Islet precursor cell (in vitro differentiated cells): Measurements from ENCODE around the gene SLC6A12.
"Not testable (repeated sequence)": the region's sequence is repeated elsewhere in the genome, so short reads cannot be mapped to it uniquely, and the experiment has no call there.

Experiments
- DNase-seq: peaks from one replicate; pipeline ENCODE4 v3.0.0-alpha.2; 2018

Gene SLC6A12

DNA sequence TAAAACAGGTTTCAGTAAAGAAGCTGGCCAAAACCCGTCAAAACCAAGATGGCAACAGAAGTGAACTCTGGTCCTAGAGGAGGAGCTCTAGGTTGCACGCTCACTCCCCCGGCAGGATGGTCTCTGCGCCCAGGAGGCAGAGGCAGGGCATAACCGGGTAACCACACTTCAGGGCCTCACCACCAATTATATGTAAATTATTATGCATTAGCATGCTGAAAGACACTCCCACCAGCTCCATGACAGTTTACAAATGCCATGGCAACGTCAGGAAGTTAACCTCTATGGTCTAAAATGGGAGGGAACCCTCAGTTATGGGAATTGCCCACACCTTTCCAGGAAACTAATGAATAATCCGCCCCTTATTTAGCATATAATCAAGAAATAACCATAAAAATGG is 20.1 kb upstream of the SLC6A12 start:
- DNase-seq: no peak

DNA sequence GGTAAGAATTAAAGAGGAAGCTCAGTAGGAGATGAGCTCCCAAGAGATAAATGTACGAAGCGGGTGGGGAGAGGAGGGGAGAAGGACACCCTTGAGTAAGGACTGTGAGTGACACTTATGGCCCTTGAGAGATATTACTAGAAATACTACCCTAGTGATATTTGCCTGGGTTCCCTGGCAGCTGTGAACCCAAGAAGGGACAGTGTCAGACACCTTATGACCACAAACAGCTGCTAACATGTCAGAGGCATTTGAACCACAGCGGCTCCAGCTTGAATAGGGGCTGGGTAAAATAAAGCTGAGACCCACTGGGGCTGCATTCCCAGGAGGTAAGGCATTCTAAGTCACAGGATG is 19.6 kb upstream of the SLC6A12 start:
- no peak for DNase-seq

DNA sequence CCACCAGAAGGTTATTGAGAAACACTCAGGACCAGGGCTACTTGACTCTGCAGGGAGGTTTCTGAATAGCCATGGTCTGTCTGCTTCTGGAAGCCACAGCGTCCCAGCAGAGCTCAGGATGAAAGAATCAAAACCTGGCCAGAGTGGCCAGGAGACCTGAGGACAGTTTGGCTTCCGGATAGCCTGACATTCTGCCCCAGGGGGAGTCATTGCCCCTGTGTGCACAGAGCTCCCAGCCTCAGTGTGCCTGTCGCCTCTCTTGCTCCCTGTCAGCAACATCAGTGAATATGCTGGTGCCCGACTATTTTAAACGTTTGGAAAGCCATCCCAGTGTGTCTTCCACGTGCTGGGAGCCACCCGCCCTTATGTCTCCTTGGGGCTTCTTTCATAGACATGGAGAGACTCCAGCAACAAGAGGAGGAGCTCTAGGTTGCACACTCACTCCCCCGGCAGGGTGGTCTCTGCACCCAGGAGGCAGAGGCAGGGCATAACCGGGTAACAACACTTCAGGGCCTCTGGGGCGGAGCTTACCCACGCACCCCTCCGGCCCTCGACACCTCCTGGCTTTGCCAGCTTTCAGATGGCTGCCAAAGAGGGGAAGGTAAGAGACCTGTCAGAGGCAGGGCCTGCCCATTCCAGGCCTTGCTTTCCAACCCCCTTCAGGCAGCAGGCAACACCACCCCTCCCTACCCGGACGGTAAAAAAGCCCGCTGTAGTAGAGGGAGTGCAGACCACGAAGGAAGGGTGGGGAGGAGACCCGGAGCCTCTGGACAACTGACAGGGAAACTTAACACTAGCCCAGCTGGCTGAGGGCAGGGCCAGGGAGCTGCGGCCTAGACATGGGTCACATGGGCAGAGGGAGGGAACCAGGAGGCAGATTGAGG is 19.0 kb upstream of the SLC6A12 start:
- DNase-seq: peak; percentile 54

DNA sequence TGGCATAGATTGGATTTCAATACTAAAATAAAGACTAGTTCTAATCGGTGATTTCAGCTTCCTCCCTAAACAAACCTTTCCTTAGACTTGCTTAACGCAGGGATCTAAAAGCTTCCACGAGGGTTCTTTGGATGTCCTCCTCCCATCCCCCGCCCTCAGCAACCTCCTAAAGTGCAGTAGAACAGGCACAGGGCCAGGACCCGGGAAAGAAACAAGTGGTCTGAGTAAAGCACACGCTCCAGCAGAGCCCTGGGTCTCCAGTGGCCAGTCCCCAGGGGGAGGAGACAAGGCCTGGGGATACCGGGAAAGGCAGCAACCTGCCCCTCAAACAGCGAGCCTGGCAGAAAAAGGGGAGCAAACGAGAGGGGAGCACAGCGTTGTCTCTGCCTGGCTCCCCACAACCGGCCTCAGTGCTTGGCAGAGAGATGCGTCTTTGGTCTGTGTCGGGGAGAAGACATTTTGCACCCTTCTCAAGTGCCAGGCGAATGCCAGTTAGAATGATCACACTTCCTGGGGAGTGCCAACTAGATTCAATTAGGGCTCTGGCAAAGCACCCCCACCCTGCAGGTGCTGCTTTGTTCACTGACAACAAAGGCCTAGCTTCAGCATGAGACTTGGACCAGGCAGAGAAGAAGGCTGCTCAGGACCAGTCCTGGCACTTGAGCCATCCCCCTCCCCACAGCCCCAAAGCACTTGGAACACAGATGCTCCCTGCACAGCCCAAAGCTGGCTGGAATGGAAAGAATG is 17.1 kb upstream of the SLC6A12 start:
- DNase-seq: peak; percentile 78

DNA sequence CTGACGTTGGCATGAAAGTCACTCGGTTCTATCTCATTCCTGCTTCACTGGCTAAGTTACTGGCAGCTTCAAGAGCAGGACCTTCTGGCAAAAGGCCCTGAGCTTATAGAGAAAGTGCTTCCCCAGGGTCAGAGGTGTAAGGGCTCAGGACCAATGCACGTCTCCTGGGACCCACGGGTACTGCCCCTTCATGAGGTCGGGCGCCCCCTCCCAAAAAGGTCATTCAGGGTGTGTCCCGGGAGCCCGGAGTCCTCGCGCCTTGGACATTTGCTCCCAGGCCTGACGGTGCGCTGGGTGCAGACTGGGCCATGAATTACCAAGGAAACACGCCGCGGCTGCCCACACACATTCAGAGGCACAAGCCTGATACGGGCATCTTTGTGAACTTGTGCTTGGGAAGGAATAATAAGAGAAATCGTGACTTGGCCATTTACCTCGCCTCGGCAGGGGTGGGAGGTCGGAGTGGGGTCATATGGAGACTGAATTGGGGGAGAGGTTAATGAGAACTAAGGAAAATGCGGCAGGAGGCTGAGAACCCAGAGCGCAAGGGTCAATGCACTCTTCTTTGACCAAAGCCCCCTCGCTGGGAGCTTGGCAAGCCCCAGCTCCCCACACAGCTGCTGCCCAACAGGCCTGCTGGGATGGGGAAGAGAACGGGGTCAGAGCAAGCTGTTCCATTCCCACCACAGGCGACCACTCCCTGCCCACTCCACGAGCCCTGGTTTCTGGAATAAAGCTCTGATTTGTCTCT is 15.7 kb upstream of the SLC6A12 start:
- peak; percentile 49 for DNase-seq

DNA sequence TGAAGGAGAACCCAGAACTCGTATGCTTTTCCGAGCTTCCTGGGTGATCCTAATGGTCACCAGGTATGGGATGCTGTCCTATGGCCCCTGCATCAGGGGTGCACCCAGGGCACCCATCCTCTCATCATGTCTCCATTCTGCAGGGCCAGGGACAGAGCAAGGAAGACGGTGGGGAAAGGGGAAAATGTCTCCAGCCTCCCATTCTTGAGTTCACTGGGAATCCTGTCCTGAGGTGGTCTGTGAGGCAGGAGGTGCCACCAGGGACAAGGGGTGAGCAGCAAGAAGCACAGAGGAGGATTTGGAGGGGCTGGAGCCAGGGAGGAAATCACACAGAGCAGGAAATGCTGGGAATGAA is 14.9 kb upstream of the SLC6A12 start:
- DNase-seq: peak; percentile 40

DNA sequence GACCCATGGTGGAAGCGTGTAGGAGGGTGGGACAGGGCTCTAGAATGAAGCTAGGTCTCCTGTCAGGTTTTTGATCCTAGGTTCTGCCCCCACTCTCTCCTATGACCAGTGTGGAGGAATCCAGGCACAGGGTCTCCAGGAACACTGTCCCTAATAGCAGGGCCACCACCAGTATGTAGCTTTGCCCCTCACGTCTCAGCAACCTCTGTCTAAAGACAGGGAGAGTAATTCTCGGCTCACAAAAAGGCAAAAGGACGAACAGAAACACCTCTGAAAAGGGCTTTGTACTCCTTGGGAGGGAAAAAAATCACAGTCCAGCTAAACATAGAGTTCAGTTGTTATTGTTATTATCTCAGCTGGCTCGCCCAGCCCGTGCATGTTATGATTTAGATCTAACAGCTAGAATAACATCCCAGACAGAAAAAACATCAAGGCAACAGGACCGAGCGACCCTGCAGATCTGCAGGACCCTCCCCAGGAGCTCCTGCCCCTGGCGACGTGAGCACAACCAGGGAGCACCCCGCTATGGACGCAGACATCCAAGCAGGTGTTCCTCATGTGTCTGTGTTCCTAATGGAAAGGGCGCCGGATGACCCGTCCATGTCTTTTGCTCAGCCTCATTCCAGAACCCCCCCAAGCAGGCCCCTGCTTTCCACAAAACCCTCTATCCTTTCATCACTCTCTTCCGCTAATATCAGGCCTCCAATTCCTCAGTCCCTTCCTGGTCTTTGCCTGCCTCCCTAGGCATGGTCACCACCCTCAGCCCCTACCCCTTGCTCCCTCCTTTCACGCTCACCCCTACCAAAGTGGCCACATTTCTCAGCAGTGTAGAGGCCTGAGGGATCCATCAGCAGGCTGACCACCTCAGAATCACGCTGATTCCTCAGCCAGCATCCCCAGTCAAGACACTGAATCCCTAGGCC is 14.2 kb upstream of the SLC6A12 start:
- DNase-seq: peak; percentile 46

DNA sequence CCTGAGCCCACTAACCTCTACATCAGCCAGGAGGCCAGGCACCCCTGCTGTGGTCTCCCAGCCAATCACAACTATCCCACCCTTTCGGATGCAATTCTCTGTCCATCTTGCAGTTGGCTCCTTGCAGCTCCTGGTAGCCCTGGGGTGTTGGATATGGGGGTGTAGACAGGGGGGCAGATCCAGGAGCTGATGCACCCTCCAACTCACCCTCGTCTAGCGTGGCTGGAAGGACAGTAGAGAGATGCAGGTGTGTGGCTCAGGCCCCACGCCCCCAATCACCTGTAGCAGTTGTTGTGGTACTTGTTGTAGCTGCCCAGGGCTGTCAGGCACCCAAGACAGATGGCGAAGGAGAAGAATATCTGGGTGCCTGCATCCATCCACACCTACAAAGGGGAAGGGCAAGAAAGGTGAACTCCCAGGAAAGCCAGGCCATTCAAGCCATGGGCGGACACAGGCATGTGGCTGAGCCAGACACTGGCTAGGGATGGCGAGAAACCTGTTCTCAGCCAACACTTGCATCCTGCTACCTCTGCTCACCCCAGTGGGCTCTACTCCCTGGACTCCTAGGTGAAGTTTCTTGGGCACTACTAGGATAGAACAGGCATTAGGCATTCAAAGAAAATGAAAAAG is 13.4 kb upstream of the SLC6A12 start:
- DNase-seq: peak; percentile 44

DNA sequence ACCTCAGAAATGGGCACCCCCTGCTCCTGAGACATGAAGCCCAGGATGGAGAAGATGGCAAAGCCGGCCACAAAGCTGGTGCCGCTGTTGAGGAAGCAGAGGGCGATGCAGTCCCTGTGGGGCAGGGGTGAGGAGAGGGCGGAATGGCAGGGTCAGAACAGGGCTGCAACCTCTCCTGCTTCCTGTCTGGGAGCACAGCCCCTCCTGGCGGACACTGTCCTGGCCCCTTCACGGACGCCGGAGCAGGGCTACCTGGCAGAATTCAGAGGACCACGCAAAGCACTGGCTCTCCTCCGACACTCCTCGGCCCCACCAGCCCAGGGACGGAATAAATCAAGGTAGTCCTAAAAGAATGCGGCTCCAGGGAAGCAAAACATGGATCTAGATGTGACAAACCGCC is 12.4 kb upstream of the SLC6A12 start:
- peak; percentile 62 for DNase-seq

DNA sequence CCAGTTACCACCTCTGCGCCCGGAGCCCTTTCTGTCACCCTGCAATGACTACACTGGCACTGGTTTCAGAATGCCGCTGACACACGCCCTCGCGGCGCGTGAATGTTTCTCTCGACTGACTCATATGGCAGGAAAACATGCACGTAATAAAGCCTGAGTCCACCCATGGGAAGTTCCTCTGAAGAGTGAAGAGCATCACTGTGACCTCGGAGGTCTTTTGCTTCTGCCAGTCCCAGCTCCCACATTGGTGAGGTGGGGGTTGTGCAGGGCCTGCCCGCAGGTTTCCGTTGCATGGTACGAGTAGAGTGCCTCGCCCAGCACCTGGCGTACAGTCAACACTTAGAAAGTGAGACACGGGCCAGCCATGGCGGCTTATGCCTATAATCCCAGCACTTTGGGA is 11.1 kb upstream of the SLC6A12 start:
- peak; percentile 52 for DNase-seq

DNA sequence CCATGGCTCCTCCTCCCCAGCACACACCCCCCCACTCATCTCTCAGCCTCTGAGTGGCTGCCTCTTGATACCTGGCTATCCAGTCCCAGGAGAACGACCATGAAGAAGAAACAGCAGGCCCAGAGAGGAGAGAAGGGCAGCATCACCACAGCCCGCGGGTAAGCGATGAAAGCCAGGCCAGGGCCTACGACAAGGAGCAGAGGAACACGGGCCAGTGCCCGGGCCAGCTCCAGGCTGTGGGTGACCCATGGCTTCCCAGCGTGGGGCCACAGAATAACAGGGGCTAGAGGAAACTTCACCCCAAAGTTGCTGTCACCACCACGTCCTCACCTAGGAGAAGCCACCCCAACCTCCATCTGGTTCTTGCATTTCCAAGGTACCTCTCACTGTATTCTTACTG is 10.4 kb upstream of the SLC6A12 start:
- peak; percentile 45 for DNase-seq

DNA sequence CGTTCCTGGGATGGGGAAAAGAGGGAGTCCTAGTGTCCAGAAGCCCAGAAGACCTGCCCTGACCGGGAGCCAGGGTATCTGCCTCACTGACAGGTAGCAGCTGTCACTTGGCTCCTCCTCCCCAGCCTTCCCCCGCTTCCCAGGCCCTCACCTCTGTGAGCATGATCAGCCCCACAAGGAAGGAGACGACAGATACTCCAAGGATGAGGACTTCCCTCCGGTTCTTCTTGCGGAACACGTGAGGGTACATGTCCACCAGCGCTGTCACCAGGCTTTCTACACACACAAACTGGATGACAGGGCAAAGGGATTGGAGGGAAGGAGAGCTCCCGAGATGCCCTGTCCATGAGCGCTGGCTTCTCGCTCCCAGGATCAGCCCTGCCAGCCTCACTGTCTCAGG is 9.9 kb upstream of the SLC6A12 start:
- DNase-seq: no peak

DNA sequence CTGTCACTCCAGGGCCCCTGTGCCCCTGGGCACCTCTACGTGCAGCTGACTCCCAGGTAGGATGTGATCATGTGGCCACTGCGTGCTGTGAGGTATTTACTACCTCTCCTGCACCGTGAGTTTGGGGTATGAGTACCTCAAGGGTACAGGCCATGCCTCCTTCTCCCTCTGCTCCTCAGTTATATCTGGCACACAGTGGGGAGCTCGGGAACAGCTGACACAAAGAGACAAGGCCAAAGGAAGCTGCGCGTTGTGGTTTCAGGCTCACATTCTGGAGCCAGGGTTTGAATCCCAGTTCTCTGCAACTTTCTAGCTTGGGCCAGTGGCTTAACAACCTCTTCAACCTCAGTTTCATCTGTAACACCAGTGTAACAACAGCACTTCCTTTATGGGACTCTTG is 7.8 kb upstream of the SLC6A12 start:
- DNase-seq: no peak

DNA sequence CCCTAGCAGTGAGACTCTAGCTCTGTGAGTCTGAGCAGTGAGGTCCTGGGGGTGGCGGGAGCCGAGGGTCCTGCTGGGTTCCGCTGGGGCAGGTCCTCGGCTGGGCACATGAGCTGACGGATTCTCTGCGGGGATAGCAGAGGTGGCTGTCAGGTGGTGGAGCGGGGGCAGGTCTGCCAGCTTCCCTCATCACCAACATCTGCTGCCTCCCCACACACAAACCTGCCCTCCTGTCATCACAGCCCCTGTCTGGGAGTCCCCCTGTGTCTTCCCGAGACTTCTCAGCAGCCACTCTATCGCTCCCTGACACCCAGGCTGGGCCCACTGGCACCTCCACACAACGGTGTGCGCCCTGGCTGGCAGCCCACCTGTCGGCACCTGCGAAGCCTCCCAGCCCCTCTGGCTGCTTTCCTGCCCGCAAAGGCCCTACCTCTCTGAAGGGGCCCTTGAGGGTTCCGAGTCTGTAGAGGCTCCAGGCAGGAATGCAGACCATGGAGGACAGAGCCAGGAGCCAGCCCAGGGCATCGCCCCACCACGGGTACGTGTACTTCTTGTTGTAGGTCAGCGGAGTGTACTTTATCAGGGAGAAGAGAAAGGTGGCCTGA is 7.1 kb upstream of the SLC6A12 start:
- no peak for DNase-seq

DNA sequence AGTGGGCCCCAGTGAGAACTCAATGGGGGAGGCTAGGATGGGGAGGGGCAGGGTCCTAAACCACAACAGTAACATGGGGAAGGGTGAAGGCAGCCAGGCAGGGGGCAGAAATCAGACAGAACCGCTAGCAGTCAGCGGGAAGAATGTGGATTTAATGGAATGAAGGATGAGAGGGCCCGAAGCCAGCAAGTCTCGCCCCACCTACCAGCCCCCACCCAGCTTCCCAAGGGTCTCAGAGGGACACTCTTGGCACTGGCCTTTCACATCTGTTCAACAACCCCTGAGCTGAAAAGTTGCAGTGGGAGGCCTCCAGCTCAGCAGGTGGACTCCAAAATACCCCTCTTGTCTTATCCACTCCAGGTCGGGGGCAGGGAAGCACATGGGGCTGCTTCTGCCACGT is 6.5 kb upstream of the SLC6A12 start:
- no peak for DNase-seq

DNA sequence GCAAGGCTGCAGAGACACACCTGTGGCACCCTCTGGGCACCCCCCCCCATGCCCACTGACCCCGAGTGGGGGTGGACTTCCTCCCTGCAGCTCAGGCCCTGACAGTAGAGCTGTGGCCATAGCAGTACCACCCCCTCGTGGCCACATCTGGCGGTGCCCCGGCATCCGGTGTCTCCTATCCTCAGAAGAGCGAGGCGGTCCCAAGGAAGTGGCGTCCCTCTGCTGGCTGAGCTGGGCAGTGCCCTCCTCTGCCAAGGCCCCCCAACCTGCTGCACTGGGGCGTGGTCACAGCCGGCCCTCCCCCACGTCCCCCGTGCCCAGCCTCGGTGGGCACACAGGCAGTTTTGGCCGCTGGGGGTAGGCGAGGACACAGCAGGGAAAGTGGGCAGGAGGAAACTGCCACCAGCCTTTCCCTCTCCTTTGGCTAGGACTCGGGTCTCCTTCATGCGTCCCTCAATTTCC is 6.0 kb upstream of the SLC6A12 start:
- peak; percentile 95 for DNase-seq

DNA sequence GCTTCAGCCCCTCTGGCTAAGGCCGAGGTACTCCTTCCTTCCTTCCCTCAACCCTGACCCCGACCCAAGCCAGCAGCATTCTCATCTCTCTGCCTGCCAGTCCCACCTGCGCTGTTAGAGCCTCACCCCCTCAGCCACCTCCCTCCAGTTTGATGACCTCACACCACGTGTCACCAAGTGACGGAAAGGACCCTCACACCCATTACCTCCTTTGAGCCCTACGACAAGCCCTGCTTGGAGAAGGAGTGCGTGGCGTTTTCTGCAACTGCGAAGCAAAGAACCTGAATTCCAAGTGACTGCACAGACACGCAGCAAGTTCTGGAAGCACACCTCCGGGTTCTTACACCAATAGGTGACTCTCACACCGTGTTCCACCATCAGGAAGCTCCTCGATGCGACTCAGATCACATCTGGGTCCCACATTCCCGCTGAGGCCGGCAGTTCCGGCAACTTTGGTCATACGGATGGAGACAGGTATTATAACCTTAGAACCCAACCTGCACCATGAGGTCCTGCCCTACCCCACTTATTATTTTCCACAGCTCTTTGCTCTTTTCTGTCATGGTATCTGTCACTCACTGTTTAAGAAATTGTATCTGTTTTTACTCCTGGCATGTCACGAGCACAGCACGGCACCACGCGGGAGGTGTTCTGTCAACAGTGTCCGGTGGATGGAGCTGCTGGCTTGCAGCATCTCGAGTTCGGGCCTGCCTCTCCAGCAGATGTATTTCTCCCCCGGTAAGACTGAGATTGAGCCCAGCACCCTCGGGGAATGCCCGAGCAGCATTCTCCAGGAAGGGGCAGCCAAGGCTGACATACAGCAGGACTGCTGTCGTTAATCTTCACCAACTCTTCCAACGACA is 5.0 kb upstream of the SLC6A12 start:
- DNase-seq: no peak

DNA sequence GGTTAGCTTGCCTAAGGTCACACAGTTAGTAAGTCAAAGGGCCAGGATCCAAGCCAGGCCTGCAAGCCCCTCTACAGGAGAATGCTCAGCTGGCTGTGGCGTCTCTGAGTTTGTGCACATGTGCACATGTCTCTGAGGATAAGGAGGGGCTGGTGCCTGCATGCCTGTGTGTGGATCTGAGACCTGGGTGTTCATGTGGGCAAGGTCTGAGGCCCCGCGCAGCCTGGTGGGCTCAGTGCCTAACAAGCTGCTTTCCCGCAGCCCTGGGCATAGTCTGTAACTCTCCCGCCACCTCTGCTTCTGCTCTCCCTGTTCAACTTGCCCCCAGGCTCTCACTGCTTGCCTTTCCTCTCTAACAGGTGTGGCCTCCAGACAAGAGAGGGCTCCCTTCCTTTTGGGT is 4.3 kb upstream of the SLC6A12 start:
- no peak for DNase-seq

DNA sequence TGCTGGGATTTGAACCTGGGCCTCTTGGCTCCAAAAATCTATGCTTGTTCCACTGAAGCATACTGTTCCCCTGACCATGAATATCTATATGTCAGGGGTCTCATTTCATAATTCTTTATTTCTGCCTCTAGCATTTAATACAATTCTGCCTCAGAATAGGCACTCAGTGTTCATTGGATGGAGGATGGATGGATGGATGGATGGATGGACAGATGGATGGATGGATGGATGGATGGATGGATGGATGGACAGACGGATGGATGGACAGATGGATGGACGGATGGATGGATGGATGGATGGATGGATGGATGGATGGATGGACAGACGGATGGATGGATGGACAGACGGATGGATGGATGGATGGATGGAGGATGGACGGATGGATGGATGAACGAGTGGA is 3.1 kb upstream of the SLC6A12 start:
- not testable (repeated sequence) for DNase-seq

DNA sequence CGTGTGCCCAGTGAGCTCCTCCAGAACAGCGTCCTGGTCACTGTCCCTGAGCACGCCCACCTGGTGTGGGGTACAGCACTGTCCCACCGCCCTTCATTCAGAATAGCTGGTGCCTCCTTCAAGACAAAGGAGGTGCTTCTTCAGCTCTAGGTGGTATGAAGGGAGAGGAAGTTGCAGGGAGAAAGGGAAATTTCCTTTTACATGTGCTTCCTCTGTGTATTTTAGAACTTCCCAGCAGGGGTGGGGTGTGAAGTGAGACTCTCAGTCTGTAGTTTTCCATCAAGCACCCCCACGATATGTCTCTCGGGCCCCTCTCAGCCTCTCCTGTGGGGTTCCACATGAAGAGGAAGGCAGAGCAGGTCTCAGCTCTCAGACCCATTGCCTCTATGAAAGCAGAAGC is 1.2 kb upstream of the SLC6A12 start:
- DNase-seq: no peak

DNA sequence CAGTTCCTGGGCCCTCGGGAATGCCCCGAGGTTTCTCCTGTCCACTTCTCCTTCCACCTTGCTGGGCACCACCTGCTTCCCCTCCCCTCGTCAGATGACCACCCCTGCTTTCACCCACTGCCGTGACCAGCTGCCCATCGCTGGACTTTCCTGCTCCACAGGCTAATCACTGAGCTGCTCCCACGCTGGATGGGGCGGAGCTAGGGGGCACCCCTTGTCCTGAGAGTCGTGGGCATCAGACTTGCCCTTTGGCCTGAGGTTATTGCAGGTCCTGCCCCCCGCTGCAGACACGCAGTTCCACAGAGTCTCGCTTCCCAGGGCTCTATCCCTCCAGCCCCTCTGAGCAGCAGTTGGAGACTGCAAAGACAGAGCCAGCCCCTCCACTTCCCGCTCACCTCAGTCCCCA is 427 bp downstream of the SLC6A12 start:
- no peak for DNase-seq
